Measurements from ENCODE around the gene ADGRG7.

DNA sequence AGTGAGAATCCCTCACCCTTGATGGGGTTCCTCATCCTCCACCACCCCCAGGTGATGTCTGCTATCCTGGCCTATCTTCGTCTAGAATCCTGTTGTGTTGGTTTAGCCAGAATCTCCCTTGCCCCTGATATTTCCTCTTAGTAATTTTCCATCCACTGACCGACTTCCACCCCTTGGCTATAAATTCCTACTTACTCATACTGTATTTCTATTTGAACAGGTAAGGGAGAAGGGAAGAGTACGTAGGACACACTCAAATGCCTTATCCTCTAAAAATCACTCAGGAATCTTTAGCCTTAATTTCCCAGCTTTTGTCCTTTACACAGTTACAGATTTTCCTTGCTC lies 99.2 kb downstream of the ADGRG7 start:
- TF ChIP-seq, protein P1, sequence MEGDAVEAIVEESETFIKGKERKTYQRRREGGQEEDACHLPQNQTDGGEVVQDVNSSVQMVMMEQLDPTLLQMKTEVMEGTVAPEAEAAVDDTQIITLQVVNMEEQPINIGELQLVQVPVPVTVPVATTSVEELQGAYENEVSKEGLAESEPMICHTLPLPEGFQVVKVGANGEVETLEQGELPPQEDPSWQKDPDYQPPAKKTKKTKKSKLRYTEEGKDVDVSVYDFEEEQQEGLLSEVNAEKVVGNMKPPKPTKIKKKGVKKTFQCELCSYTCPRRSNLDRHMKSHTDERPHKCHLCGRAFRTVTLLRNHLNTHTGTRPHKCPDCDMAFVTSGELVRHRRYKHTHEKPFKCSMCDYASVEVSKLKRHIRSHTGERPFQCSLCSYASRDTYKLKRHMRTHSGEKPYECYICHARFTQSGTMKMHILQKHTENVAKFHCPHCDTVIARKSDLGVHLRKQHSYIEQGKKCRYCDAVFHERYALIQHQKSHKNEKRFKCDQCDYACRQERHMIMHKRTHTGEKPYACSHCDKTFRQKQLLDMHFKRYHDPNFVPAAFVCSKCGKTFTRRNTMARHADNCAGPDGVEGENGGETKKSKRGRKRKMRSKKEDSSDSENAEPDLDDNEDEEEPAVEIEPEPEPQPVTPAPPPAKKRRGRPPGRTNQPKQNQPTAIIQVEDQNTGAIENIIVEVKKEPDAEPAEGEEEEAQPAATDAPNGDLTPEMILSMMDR (optimal IDR thresholded peaks at IDR 0.05 in 1 of 3, IDR thresholded peaks at IDR 0.05 in 1 of 3, conservative IDR thresholded peaks at IDR 0.05 in 1 of 3; ENCODE audit: extremely low read depth in 1 of 3, insufficient read depth in 2 of 3, low read length in 3 of 3): no peak
- TF ChIP-seq EZH2 (IDR thresholded peaks at IDR 0.05; ENCODE audit: low read length): no peak

Measured in keratinocyte (primary cell).